Breast epithelium (tissue), 4 donors: ENCODE results near the gene C14orf39. TPM values are rescaled to one million over a fixed set of nuclear protein-coding genes. Genes with fewer than 3 reads are reported as not detected.

ENCODE experiments used
- DNase-seq, 2 donors: peaks; one replicate each; pipeline ENCODE4 v3.0.0-alpha.2; 2019; ENCODE audit warnings: low spot score in 2 of 2
- H3K27ac ChIP-seq, 2 donors: fragments of 200-600 bp; sonication (generic) in 1 of 2; one replicate each; pipeline ENCODE4 v1.5.1; 2016 to 2019; ENCODE audit warnings: mild to moderate bottlenecking in 1 of 2
- H3K27me3 ChIP-seq, 2 donors: fragments of 200-600 bp; sonication (generic) in 1 of 2; one replicate each; pipeline versions ENCODE4 v1.5.1 to v1.6.0; 2017 to 2019; ENCODE audit warnings: control low read depth in 1 of 2, mild to moderate bottlenecking in 1 of 2
- H3K36me3 ChIP-seq: fragments of 200-600 bp; one replicate; pipeline ENCODE4 v1.5.1; 2019
- H3K4me1 ChIP-seq, 2 donors: fragments of 200-600 bp; sonication (generic); one replicate each; pipeline ENCODE4 v1.5.1; 2016 to 2019; ENCODE audit warnings: control low read depth in 1 of 2
- H3K4me3 ChIP-seq, 3 donors: fragments of 200-600 bp; sonication (generic); 1 replicate in 2 of 3; 2 replicates in 1 of 3; pipeline ENCODE4 v1.5.1; 2016 to 2019; ENCODE audit warnings: mild to moderate bottlenecking in 3 of 3, moderate library complexity in 2 of 3
- H3K9me3 ChIP-seq, 2 donors: fragments of 200-600 bp; sonication (generic) in 1 of 2; one replicate each; pipeline ENCODE4 v1.5.1; 2016 to 2019; ENCODE audit warnings: control low read depth in 1 of 2
- CTCF ChIP-seq, 3 donors: fragments of 450-650 bp; IDR thresholded peaks; one replicate each; pipeline ENCODE4 v1.5.1; 2016 to 2017; ENCODE audit warnings: antibody characterized with exemption in 3 of 3, mild to moderate bottlenecking in 3 of 3, moderate library complexity in 3 of 3
- POLR2A ChIP-seq: fragments of 450-650 bp; IDR thresholded peaks from one replicate; pipeline ENCODE4 v1.6.1; 2016; ENCODE audit warnings: antibody characterized with exemption, mild to moderate bottlenecking, moderate library complexity
- POLR2AphosphoS5 ChIP-seq, 3 donors: sonication (generic); formaldehyde crosslinking; IDR thresholded peaks; one replicate each; pipeline ENCODE4 v1.6.1; 2017; ENCODE audit warnings: antibody characterized with exemption in 3 of 3
- intact Hi-C: fragments of 100-400 bp; cut with DNase I; formaldehyde crosslinking; loops from one replicate; pipeline ENCODE4 v1.15.1; 2023; ENCODE audit warnings: low total_unique reads
- total RNA-seq, 3 donors: library from RNA; depleted of rRNA; stranded (reverse); fragments of >200 nt; gene quantifications; one replicate each; pipeline ENCODE4 v1.1.0, GENCODE V29; 2016

The C14orf39 gene
- total RNA-seq, 3 donors from 2014 or later: 0.33 to 2.1 TPM; not detected in 1

- TF ChIP-seq POLR2A: no peak
- no peak for TF ChIP-seq POLR2AphosphoS5 (IDR thresholded peaks at IDR 0.05)
- TF ChIP-seq CTCF (IDR thresholded peaks at IDR 0.05): no peak
- Histone ChIP-seq H3K4me1 (no peaks in the 10 kb centered on the region), H3K9me3 (no peaks in the 10 kb centered on the region), H3K27ac (no peak overlapping the region), H3K36me3 (no peaks in the 10 kb centered on the region), H3K4me3 (no peak overlapping the region), H3K27me3 (peaks cover 0 to 32% of the 10 kb centered on the region in 2 donors)
- intact Hi-C loops: no loop called here
- no peak for DNase-seq
These were observed 10.1 kb upstream of the C14orf39 start for GRCh38 chr14:60495946-60496345.

- H3K9me3 ChIP-seq: no peaks in the 10 kb centered on the region
- peaks cover 2 to 46% of the 10 kb centered on the region in 2 donors for H3K27me3 ChIP-seq
- no peak overlapping the region for H3K4me3 ChIP-seq
- H3K36me3 ChIP-seq: no peaks in the 10 kb centered on the region
- no peaks in the 10 kb centered on the region for H3K4me1 ChIP-seq
- intact Hi-C loops: no loop called here
- TF ChIP-seq CTCF (IDR thresholded peaks at IDR 0.05): no peak
- TF ChIP-seq POLR2A: no peak
- no peak for TF ChIP-seq POLR2AphosphoS5 (IDR thresholded peaks at IDR 0.05)
- no peak overlapping the region for H3K27ac ChIP-seq
- no peak for DNase-seq
These were observed 4.4 kb upstream of the C14orf39 start for GRCh38 chr14:60490270-60490669.

- TF ChIP-seq CTCF (IDR thresholded peaks at IDR 0.05): no peak
- TF ChIP-seq POLR2AphosphoS5 (IDR thresholded peaks at IDR 0.05): no peak
- TF ChIP-seq POLR2A: no peak
- Histone ChIP-seq H3K27me3 (peaks cover 2 to 49% of the 10 kb centered on the region in 2 donors), H3K4me3 (no peak overlapping the region), H3K4me1 (no peaks in the 10 kb centered on the region), H3K9me3 (no peaks in the 10 kb centered on the region), H3K27ac (no peak overlapping the region), H3K36me3 (no peaks in the 10 kb centered on the region)
- DNase-seq: no peak
- intact Hi-C loops: no loop called here
These were observed 2.3 kb upstream of the C14orf39 start for GRCh38 chr14:60488175-60488574.

- intact Hi-C loops: no loop called here
These were observed 1.3 kb upstream of the C14orf39 start for GRCh38 chr14:60487211-60487610.

More at GRCh38 chr14:60487211-60487610, 1.3 kb upstream of the C14orf39 start:
- TF ChIP-seq CTCF (IDR thresholded peaks at IDR 0.05): no peak
- no peak for TF ChIP-seq POLR2A
- no peak for TF ChIP-seq POLR2AphosphoS5 (IDR thresholded peaks at IDR 0.05)
- Histone ChIP-seq H3K27ac (no peak overlapping the region), H3K27me3 (peaks cover 2 to 49% of the 10 kb centered on the region in 2 donors), H3K9me3 (no peaks in the 10 kb centered on the region), H3K4me1 (no peaks in the 10 kb centered on the region), H3K4me3 (no peak overlapping the region), H3K36me3 (no peaks in the 10 kb centered on the region)
- no peak for DNase-seq
